Pancreas (tissue), 10 donors: Measurements from ENCODE around the gene ATPAF2. TPM values are rescaled to one million over a fixed set of nuclear protein-coding genes. Genes with fewer than 3 reads are reported as not detected.
A peak's percentile ranks its signal among the peaks of the same experiment; 100 is the strongest.

ENCODE experiments used
- ATAC-seq, 4 donors: fragments of 200-7000 bp; cut with Tn5 transposase; one replicate each; pipeline versions ENCODE4 v1.8.0 to v1.9.1; 2020; ENCODE audit warnings: mild to moderate bottlenecking in 4 of 4, moderate library complexity in 4 of 4
- DNase-seq, 6 donors: peaks; one replicate each; pipeline ENCODE4 v3.0.0-alpha.2; 2020
- FAIRE-seq: peaks from 2 replicates; lab custom pipeline; 2012; peaks lifted over from hg19 to GRCh38; lab: Jason Lieb, UNC
- H3K27ac ChIP-seq, 4 donors: fragments of 200-600 bp; sonication (generic); 1 replicate in 3 of 4; 2 replicates in 1 of 4; pipeline versions ENCODE4 v1.5.0 to v1.8.0; 2020
- H3K27me3 ChIP-seq, 4 donors: fragments of 200-600 bp; one replicate each; pipeline ENCODE4 v1.8.0; 2021
- H3K36me3 ChIP-seq, 3 donors: fragments of 200-600 bp; sonication (generic) in 1 of 3; one replicate each; pipeline versions ENCODE4 v1.5.0 to v1.8.0; 2020 to 2021
- H3K4me1 ChIP-seq, 3 donors: fragments of 200-600 bp; one replicate each; pipeline ENCODE4 v1.8.0; 2021
- H3K4me3 ChIP-seq, 4 donors: fragments of 200-600 bp; sonication (generic) in 2 of 4; one replicate each; pipeline versions ENCODE4 v1.5.0 to v1.8.0; 2020 to 2021
- H3K9me3 ChIP-seq, 4 donors: fragments of 200-600 bp; one replicate each; pipeline ENCODE4 v1.8.0; 2021
- CTCF ChIP-seq, 4 donors: fragments of 200-600 bp; sonication (generic) in 3 of 4; IDR thresholded peaks; one replicate each; pipeline versions ENCODE4 v1.5.0 to v1.8.0; 2021; ENCODE audit warnings: antibody characterized with exemption in 4 of 4
- WGBS, 2 donors: extraction: QIAGEN DNeasy Blood & Tissue Kit; methylation state at CpG; one replicate each; pipeline ENCODE4 v1.1.7; 2013; 5-methylcytosine and 5-hydroxymethylcytosine counted together
- intact Hi-C, 3 donors: fragments of 100-400 bp; cut with DNase I; formaldehyde crosslinking; loops; one replicate each; pipeline versions ENCODE4 v1.11.1 to v1.14.2; 2022
- polyA plus RNA-seq, 2 donors: library from polyadenylated mRNA; stranded (reverse); fragments of 200-250 nt; gene quantifications; one replicate each; pipeline ENCODE4 v1.2.3, GENCODE V29; 2013
- total RNA-seq, 6 donors: library from RNA; stranded (reverse); fragmentation: NEBNext Ultra II Directional in 4 of 6; extraction: Animal tissue kit (Norgen Biotek cat#: 25700) in 4 of 6; gene quantifications; one replicate each; pipeline versions ENCODE4 v1.2.1 to v1.2.4, GENCODE V29; 2021 to 2023
- donor health status: healthy with polysubstance abuse.
- donor health status: DM: no; HTN: no; CAD: no; lungs with moderate emphysema.
- donor health status: DM: no; HTN: no; CAD: no.
- donor health status: control.
- donor health status: control.
- donor health status: Bipolar disorder and iron deficiency.
- donor health status: DM: yes; HTN: yes; CAD: no.
- donor health status: DM: no; HTN: no; CAD: no.
- donor health status: DM: no; HTN: no; CAD: no.
- donor health status: DM: yes; HTN: yes; CAD: no.

The ATPAF2 gene
- total and polyA plus RNA-seq, 8 donors, result 7.3 to 18.4 (median 12.1) TPM

DNA sequence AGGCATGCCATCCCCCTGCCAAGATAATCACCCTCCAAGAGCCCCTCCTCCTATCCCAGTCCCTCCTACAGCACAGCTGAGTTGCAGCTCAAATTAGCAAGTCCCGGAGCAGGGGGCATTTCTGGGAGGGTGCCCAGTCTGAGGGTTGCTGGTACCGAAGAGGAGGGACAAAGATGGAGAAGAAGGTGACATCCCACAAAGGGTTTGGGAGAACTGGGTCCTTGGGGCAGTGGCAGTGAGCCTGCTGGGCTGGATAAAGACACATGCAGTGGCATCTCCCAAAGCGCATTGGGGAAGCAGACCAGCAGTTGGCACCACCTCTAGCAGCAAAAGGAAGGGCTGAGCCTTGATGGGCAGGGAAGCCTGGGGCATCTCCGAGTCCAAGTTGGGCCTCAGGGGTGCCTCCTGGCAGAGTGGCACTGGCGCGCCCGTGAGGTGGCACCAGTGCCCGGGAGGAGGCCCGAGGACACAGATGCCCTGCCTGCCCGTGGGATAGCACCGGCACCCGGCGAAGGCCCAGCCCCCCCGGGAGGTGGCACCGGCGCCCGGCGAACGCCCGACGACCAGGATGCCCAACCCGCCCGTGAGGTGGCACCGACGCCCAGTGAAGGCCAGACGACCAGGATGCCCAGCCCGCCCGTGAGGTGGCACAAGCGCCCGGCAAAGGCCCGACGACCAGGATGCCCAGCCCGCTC is 67.4 kb downstream of the ATPAF2 start:
- WGBS, 2 donors, result 0 to 1% methylated on average over 21 to 33 of the region's 33 CpGs
- DNase-seq, result peak; percentile 45 to 89 (median 48)
- peak overlapping the region; percentile 92 to 97 (median 95) for H3K27ac ChIP-seq
- H3K27me3 ChIP-seq, result no peaks in the 10 kb centered on the region
- peak overlapping the region; percentile 82 to 93 (median 90) for H3K4me3 ChIP-seq
- no peak for TF ChIP-seq CTCF (IDR thresholded peaks at IDR 0.05)
- H3K36me3 ChIP-seq, result no peaks in the 10 kb centered on the region
- peaks cover 5 to 14% (median 12%) of the 10 kb centered on the region in 3 donors for H3K4me1 ChIP-seq
- no peak for FAIRE-seq
- H3K9me3 ChIP-seq, result no peaks in the 10 kb centered on the region
- ATAC-seq, result peak; percentile 2 to 30 (median 16)
- intact Hi-C loops, result no loop called here

GRCh38 chr17:17970699-17971430 is 68.1 kb downstream of the ATPAF2 start:
- intact Hi-C loops, result no loop called here
- no peak for TF ChIP-seq CTCF (IDR thresholded peaks at IDR 0.05)
- no peaks in the 10 kb centered on the region for H3K36me3 ChIP-seq
- DNase-seq (no peak), ATAC-seq (no peak), FAIRE-seq (no peak)
- 11 to 12% methylated on average over 1 of the region's 1 CpG for WGBS, 2 donors
- peak overlapping the region in 3 of 4 donors; percentile 82 to 93 (median 90) for H3K4me3 ChIP-seq
- peak overlapping the region; percentile 92 to 97 (median 95) for H3K27ac ChIP-seq
- H3K4me1 ChIP-seq, result peaks cover 5 to 14% (median 12%) of the 10 kb centered on the region in 3 donors
- no peaks in the 10 kb centered on the region for H3K27me3 ChIP-seq
- no peaks in the 10 kb centered on the region for H3K9me3 ChIP-seq

Other genes with a start within 250 kb of the ATPAF2 start
- gene SREBF1, start 202.2 kb downstream of the ATPAF2 start, total RNA-seq, result 10 to 100 TPM; 12.0 to 38.1 (median 24.3) TPM
- gene SREBF1, start 202.2 kb downstream of the ATPAF2 start, polyA plus RNA-seq, result 10 to 100 TPM; 67.3 to 77.5 TPM
- 10 to 100 TPM; 20.3 to 28.2 (median 22.2) TPM for gene TOM1L2, start 66.8 kb downstream of the ATPAF2 start, total RNA-seq
- 10 to 100 TPM; 21.7 to 26.2 TPM for gene TOM1L2, start 66.8 kb downstream of the ATPAF2 start, polyA plus RNA-seq
- gene DRC3, start 66.3 kb downstream of the ATPAF2 start, total RNA-seq, result 1 to 10 TPM; 2.1 to 5.3 (median 2.7) TPM
- 10 to 100 TPM; 10.7 to 19.3 TPM for gene DRC3, start 66.3 kb downstream of the ATPAF2 start, polyA plus RNA-seq
- gene GID4, start 240 bp upstream of the ATPAF2 start, total RNA-seq, result 1 to 10 TPM; 5.2 to 9.6 (median 6.0) TPM
- gene GID4, start 240 bp upstream of the ATPAF2 start, polyA plus RNA-seq, result 1 to 10 TPM; 2.7 to 3.1 TPM
- gene DRG2, start 48.8 kb upstream of the ATPAF2 start, total RNA-seq, result 10 to 100 TPM; 13.4 to 24.0 (median 16.5) TPM
- gene DRG2, start 48.8 kb upstream of the ATPAF2 start, polyA plus RNA-seq, result 10 to 100 TPM; 42.0 to 46.9 TPM
- 1 to 10 TPM in 1 of 6 donors, under 1 TPM in 5; 0.13 to 1.3 (median 0.69) TPM for gene MYO15A, start 69.6 kb upstream of the ATPAF2 start, total RNA-seq
- gene MYO15A, start 69.6 kb upstream of the ATPAF2 start, polyA plus RNA-seq, result 1 to 10 TPM; 1.3 to 4.9 TPM
- gene ALKBH5, start 144.7 kb upstream of the ATPAF2 start, total RNA-seq, result 10 to 100 TPM; 32.6 to 49.6 (median 43.6) TPM
- gene ALKBH5, start 144.7 kb upstream of the ATPAF2 start, polyA plus RNA-seq, result 10 to 100 TPM; 14.2 to 30.5 TPM
- 1 to 10 TPM; 3.4 to 8.4 (median 4.5) TPM for gene LLGL1, start 186.5 kb upstream of the ATPAF2 start, total RNA-seq
- 1 to 10 TPM; 6.3 to 7.3 TPM for gene LLGL1, start 186.5 kb upstream of the ATPAF2 start, polyA plus RNA-seq
- 100 to 1,000 TPM; 142 to 203 (median 162) TPM for gene FLII, start 219.6 kb upstream of the ATPAF2 start, total RNA-seq
- 100 to 1,000 TPM; 254 to 282 TPM for gene FLII, start 219.6 kb upstream of the ATPAF2 start, polyA plus RNA-seq
- gene MIEF2, start 221.5 kb upstream of the ATPAF2 start, total RNA-seq, result 10 to 100 TPM in 2 of 6 donors, 1 to 10 TPM in 4; 7.1 to 11.1 (median 9.2) TPM
- 1 to 10 TPM; 5.8 to 9.3 TPM for gene MIEF2, start 221.5 kb upstream of the ATPAF2 start, polyA plus RNA-seq